ENCODE measurements around the gene AAGAB. TPM values are rescaled to one million over a fixed set of nuclear protein-coding genes. Genes with fewer than 3 reads are reported as not detected.
"Not testable (repeated sequence)": the region's sequence is repeated elsewhere in the genome, so short reads cannot be mapped to it uniquely, and the experiment has no call there.

AAGAB gene
- total and polyA plus RNA-seq, 9 donors, result 7.8 to 37.1 (median 22.8) TPM

DNA sequence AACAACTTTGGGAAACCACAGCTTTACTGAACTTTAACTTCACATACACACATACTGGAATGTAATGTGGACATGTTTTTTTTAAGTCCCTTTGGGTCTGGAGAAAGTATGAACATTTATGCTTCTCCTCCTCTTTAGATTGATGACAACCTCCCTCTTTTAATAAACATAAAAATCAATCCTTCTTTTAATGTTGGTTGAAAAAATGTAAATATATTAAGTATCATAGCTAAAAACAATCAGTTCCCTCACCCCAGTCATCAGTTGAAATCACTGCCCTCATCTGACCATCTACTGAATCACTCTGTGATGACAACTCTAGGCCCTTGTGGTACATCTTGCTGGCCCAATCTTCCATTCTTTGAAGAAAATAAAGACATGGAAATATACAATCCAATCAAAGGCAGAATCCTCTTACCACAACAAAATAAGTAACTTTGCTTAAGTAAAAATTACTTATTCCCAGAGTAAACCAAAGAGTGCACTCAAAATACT is 6.4 kb downstream of the AAGAB start:
- Histone ChIP-seq H3K9me3 (no peaks in the 10 kb centered on the region), H3K36me3 (no peaks in the 10 kb centered on the region), H3K27me3 (no peaks in the 10 kb centered on the region), H3K4me3 (no peak overlapping the region), H3K4me1 (ENCODE audit: insufficient read depth) (no peaks in the 10 kb centered on the region), H3K27ac (no peak overlapping the region)
- intact Hi-C loops (cut with DNase I), result no loop called here
- no peak for DNase-seq
- TF ChIP-seq EP300 (IDR thresholded peaks at IDR 0.05) (no peak), POLR2A (IDR thresholded peaks at IDR 0.05) (no peak)
- TF ChIP-seq, protein P1, sequence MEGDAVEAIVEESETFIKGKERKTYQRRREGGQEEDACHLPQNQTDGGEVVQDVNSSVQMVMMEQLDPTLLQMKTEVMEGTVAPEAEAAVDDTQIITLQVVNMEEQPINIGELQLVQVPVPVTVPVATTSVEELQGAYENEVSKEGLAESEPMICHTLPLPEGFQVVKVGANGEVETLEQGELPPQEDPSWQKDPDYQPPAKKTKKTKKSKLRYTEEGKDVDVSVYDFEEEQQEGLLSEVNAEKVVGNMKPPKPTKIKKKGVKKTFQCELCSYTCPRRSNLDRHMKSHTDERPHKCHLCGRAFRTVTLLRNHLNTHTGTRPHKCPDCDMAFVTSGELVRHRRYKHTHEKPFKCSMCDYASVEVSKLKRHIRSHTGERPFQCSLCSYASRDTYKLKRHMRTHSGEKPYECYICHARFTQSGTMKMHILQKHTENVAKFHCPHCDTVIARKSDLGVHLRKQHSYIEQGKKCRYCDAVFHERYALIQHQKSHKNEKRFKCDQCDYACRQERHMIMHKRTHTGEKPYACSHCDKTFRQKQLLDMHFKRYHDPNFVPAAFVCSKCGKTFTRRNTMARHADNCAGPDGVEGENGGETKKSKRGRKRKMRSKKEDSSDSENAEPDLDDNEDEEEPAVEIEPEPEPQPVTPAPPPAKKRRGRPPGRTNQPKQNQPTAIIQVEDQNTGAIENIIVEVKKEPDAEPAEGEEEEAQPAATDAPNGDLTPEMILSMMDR (IDR thresholded peaks at IDR 0.05), result no peak

GRCh38 chr15:67246606-67247005 is 7.9 kb downstream of the AAGAB start:
- DNase-seq; intact Hi-C loops (cut with DNase I); H3K4me1 ChIP-seq (ENCODE audit: insufficient read depth); H3K27me3 ChIP-seq; H3K4me3 ChIP-seq; H3K9me3 ChIP-seq; H3K27ac ChIP-seq; H3K36me3 ChIP-seq: not testable (repeated sequence)
- WGBS, 3 donors, result 93 to 96% (median 95%) methylated on average over 5 of the region's 5 CpGs

DNA sequence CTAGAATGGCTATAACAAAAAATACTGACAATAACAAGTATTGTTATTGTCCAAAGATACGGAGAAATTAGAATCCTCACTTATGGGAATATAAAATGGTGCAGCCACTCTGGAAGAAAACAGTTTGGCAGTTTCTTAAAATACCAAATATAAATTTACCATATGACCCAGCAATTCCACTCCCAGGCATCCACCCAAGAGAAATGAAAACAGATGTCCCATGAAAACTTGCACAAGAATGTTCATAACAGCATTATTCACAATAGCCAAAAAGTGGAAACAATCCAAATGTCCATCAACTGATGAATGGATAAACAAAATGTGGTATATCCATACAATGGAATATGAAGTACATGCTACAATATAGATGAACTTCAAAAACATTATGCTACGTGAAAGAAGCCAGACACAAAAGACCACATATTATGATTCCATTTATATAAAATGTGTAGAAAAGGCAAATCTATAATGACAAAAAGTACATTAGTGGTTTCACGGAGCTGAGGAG is 9.4 kb downstream of the AAGAB start:
- WGBS, 3 donors, result 91 to 97% (median 94%) methylated on average over 3 of the region's 3 CpGs
- TF ChIP-seq EP300 (IDR thresholded peaks at IDR 0.05), result no peak
- TF ChIP-seq, protein P1 (IDR thresholded peaks at IDR 0.05), result no peak
- no peak for TF ChIP-seq POLR2A (IDR thresholded peaks at IDR 0.05)
- intact Hi-C loops (cut with DNase I), result no loop called here

GRCh38 chr15:67242708-67243111 is 11.8 kb downstream of the AAGAB start:
- TF ChIP-seq POLR2A (IDR thresholded peaks at IDR 0.05), result no peak
- TF ChIP-seq, protein P1 (IDR thresholded peaks at IDR 0.05), result no peak
- TF ChIP-seq EP300 (IDR thresholded peaks at IDR 0.05), result no peak
- H3K27me3 ChIP-seq, result no peaks in the 10 kb centered on the region
- intact Hi-C loops (cut with DNase I), result no loop called here
- no peak for DNase-seq
- no peaks in the 10 kb centered on the region for H3K4me1 ChIP-seq (ENCODE audit: insufficient read depth)
- H3K9me3 ChIP-seq, result no peaks in the 10 kb centered on the region
- no peak overlapping the region for H3K27ac ChIP-seq
- WGBS, 3 donors, result 75 to 89% (median 87%) methylated on average over 3 of the region's 3 CpGs
- H3K36me3 ChIP-seq, result no peaks in the 10 kb centered on the region
- no peak overlapping the region for H3K4me3 ChIP-seq

More for the DNA sequence above, 9.4 kb downstream of the AAGAB start:
- no peaks in the 10 kb centered on the region for H3K27me3 ChIP-seq
- H3K9me3 ChIP-seq, result no peaks in the 10 kb centered on the region
- no peaks in the 10 kb centered on the region for H3K4me1 ChIP-seq (ENCODE audit: insufficient read depth)
- DNase-seq, result no peak
- no peak overlapping the region for H3K4me3 ChIP-seq
- no peaks in the 10 kb centered on the region for H3K36me3 ChIP-seq
- no peak overlapping the region for H3K27ac ChIP-seq

GRCh38 chr15:67241132-67241855 is 13.2 kb downstream of the AAGAB start:
- intact Hi-C loops (cut with DNase I), result no loop called here
- Histone ChIP-seq H3K27me3 (no peaks in the 10 kb centered on the region), H3K4me1 (ENCODE audit: insufficient read depth) (no peaks in the 10 kb centered on the region), H3K9me3 (no peaks in the 10 kb centered on the region), H3K36me3 (no peaks in the 10 kb centered on the region), H3K27ac (no peak overlapping the region), H3K4me3 (no peak overlapping the region)
- TF ChIP-seq EP300 (IDR thresholded peaks at IDR 0.05) (no peak), POLR2A (IDR thresholded peaks at IDR 0.05) (no peak)
- TF ChIP-seq, protein P1 (IDR thresholded peaks at IDR 0.05), result no peak
- WGBS, 3 donors, result 79 to 88% (median 81%) methylated on average over 4 of the region's 4 CpGs
- no peak for DNase-seq
